Measurements from ENCODE around the gene ZNF497. TPM values are rescaled to one million over a fixed set of nuclear protein-coding genes. Genes with fewer than 3 reads are reported as not detected.

ZNF497 gene
- total RNA-seq, 1 donor = 0.86 TPM

GRCh38 chr19:58305065-58305931, 57.3 kb downstream of the ZNF497 start, which contains the start of gene ERVK3-1:
TSS of gene ERVK3-1 (plus strand) at chr19:58305377. CDS start at chr19:58312169, 6,792 bp downstream.
- TF ChIP-seq CTCF (IDR thresholded peaks at IDR 0.05; ENCODE audit: insufficient read depth, low read depth, low read length) = no peak
- peak within 1 kb of the TSS; percentile 97 for H3K4me3 ChIP-seq (ENCODE audit: low read depth, low read length)
- DNase-seq (ENCODE audit: low read depth) = peak; percentile 99

GRCh38 chr19:58304748-58305064, 57.8 kb downstream of the ZNF497 start:
- TF ChIP-seq CTCF (IDR thresholded peaks at IDR 0.05; ENCODE audit: insufficient read depth, low read depth, low read length) = no peak
- DNase-seq (ENCODE audit: low read depth) = no peak
- peak overlapping the region; percentile 97 for H3K4me3 ChIP-seq (ENCODE audit: low read depth, low read length)

Small RNA genes within 50 kb of the gene (small RNA-seq; reads per million reads assigned to genes)
- gene MIR4754 (not detected), gene MIR6806 (not detected), gene RNA5SP473 (not detected)

Other genes starting within 250 kb of the ZNF497 start
- 9.7 and 14.2 TPM in 2 replicates for gene ZNF329, start 212.0 kb downstream of the ZNF497 start, total RNA-seq
- gene ZNF274, start 179.7 kb downstream of the ZNF497 start, total RNA-seq = 12.9 and 17.7 TPM in 2 replicates
- 26.7 and 47.5 TPM in 2 replicates for gene ZNF544, start 133.8 kb downstream of the ZNF497 start, total RNA-seq
- gene ZNF8, start 83.8 kb downstream of the ZNF497 start, total RNA-seq = 6.4 and 9.5 TPM in 2 replicates
- 30.6 and 34.5 TPM in 2 replicates for gene ERVK3-1, start 57.4 kb downstream of the ZNF497 start, total RNA-seq
- gene ZSCAN22, start 35.8 kb downstream of the ZNF497 start, total RNA-seq = 2.6 and 3.0 TPM in 2 replicates
- gene A1BG, start 9.3 kb downstream of the ZNF497 start, total RNA-seq = 1.3 TPM in 2 replicates
- 1.7 and 2.9 TPM in 2 replicates for gene ZNF837, start 18.3 kb upstream of the ZNF497 start, total RNA-seq
- 1,142 and 1,183 TPM in 2 replicates for gene RPS5, start 24.5 kb upstream of the ZNF497 start, total RNA-seq
- gene RNF225, start 32.9 kb upstream of the ZNF497 start, total RNA-seq = under 0.01 TPM in 1 of 2 replicates, not detected in the other
- gene ZNF584, start 45.9 kb upstream of the ZNF497 start, total RNA-seq = 18.4 and 26.3 TPM in 2 replicates
- gene ZNF132, start 77.4 kb upstream of the ZNF497 start, total RNA-seq = 8.7 and 11.7 TPM in 2 replicates
- 10.4 and 11.6 TPM in 2 replicates for gene ZNF324B, start 88.9 kb upstream of the ZNF497 start, total RNA-seq
- 16.8 and 17.4 TPM in 2 replicates for gene ZNF324, start 104.3 kb upstream of the ZNF497 start, total RNA-seq
- gene ZNF446, start 113.6 kb upstream of the ZNF497 start, total RNA-seq = 7.3 and 8.7 TPM in 2 replicates
- gene SLC27A5, start 149.2 kb upstream of the ZNF497 start, total RNA-seq = 3.0 and 4.5 TPM in 2 replicates
- gene ZBTB45, start 157.1 kb upstream of the ZNF497 start, total RNA-seq = 4.7 and 6.1 TPM in 2 replicates
- gene TRIM28, start 181.3 kb upstream of the ZNF497 start, total RNA-seq = 295 and 389 TPM in 2 replicates
- gene CHMP2A, start 192.4 kb upstream of the ZNF497 start, total RNA-seq = 111 and 120 TPM in 2 replicates
- 78.3 and 81.6 TPM in 2 replicates for gene UBE2M, start 195.9 kb upstream of the ZNF497 start, total RNA-seq
- 15.5 and 16.1 TPM in 2 replicates for gene MZF1, start 210.6 kb upstream of the ZNF497 start, total RNA-seq

All from fibroblast of villous mesenchyme (primary cell).